ENCODE data around the gene SLC24A4. TPM values are rescaled to one million over a fixed set of nuclear protein-coding genes. Genes with fewer than 3 reads are reported as not detected.

The SLC24A4 gene
- total RNA-seq, 2 donors from 2014 or later, result 2.7 to 4.4 TPM

GRCh38 chr14:92404018-92404417 is 81.1 kb downstream of the SLC24A4 start:
- H3K4me3 ChIP-seq, result no peak overlapping the region
- H3K9me3 ChIP-seq, result no peaks in the 10 kb centered on the region
- H3K27ac ChIP-seq, result no peak overlapping the region
- peaks cover 13 to 22% of the 10 kb centered on the region in 2 donors for H3K4me1 ChIP-seq (ENCODE audit: control insufficient read depth in 1 of 2, low read depth in 2 of 2)
- DNase-seq (ENCODE audit: low spot score) (no peak), ATAC-seq (ENCODE audit: insufficient number of reproducible peaks, low FRiP score, low read depth) (no peak)
- H3K36me3 ChIP-seq, result no peaks in the 10 kb centered on the region
- TF ChIP-seq CTCF (IDR thresholded peaks at IDR 0.05), result no peak
- H3K27me3 ChIP-seq (replicated peaks; ENCODE audit: insufficient read depth), result no peaks in the 10 kb centered on the region

GRCh38 chr14:92404421-92404820 is 81.5 kb downstream of the SLC24A4 start:
- DNase-seq (ENCODE audit: low spot score), result no peak
- no peak for TF ChIP-seq CTCF (IDR thresholded peaks at IDR 0.05)
- Histone ChIP-seq H3K4me3 (no peak overlapping the region), H3K27me3 (replicated peaks; ENCODE audit: insufficient read depth) (no peaks in the 10 kb centered on the region), H3K27ac (no peak overlapping the region), H3K9me3 (no peaks in the 10 kb centered on the region), H3K4me1 (ENCODE audit: control insufficient read depth in 1 of 2, low read depth in 2 of 2) (peaks cover 13 to 24% of the 10 kb centered on the region in 2 donors), H3K36me3 (no peaks in the 10 kb centered on the region)
- no peak for ATAC-seq (ENCODE audit: insufficient number of reproducible peaks, low FRiP score, low read depth)

GRCh38 chr14:92404938-92405337 is 82.0 kb downstream of the SLC24A4 start:
- Histone ChIP-seq H3K4me3 (no peak overlapping the region), H3K4me1 (ENCODE audit: control insufficient read depth in 1 of 2, low read depth in 2 of 2) (peaks cover 13 to 25% of the 10 kb centered on the region in 2 donors), H3K27ac (no peak overlapping the region), H3K27me3 (replicated peaks; ENCODE audit: insufficient read depth) (no peaks in the 10 kb centered on the region), H3K36me3 (no peaks in the 10 kb centered on the region), H3K9me3 (no peaks in the 10 kb centered on the region)
- no peak for ATAC-seq (ENCODE audit: insufficient number of reproducible peaks, low FRiP score, low read depth)
- no peak for TF ChIP-seq CTCF (IDR thresholded peaks at IDR 0.05)
- no peak for DNase-seq (ENCODE audit: low spot score)

- H3K36me3 ChIP-seq, result no peaks in the 10 kb centered on the region
- no peak for DNase-seq (ENCODE audit: low spot score)
- no peak for ATAC-seq (ENCODE audit: insufficient number of reproducible peaks, low FRiP score, low read depth)
- H3K4me3 ChIP-seq, result no peak overlapping the region
- no peaks in the 10 kb centered on the region for H3K9me3 ChIP-seq
- no peaks in the 10 kb centered on the region for H3K27me3 ChIP-seq (replicated peaks; ENCODE audit: insufficient read depth)
- H3K4me1 ChIP-seq (ENCODE audit: control insufficient read depth in 1 of 2, low read depth in 2 of 2), result peaks cover 7 to 17% of the 10 kb centered on the region in 2 donors
- TF ChIP-seq CTCF (IDR thresholded peaks at IDR 0.05), result no peak
- H3K27ac ChIP-seq, result no peak overlapping the region
Measured at GRCh38 chr14:92407410-92407809, 84.4 kb downstream of the SLC24A4 start.

GRCh38 chr14:92409043-92409442 is 86.1 kb downstream of the SLC24A4 start:
- no peaks in the 10 kb centered on the region for H3K9me3 ChIP-seq
- H3K27ac ChIP-seq, result no peak overlapping the region
- no peaks in the 10 kb centered on the region for H3K27me3 ChIP-seq (replicated peaks; ENCODE audit: insufficient read depth)
- TF ChIP-seq CTCF (IDR thresholded peaks at IDR 0.05), result no peak
- DNase-seq (ENCODE audit: low spot score) (no peak), ATAC-seq (ENCODE audit: insufficient number of reproducible peaks, low FRiP score, low read depth) (no peak)
- H3K4me1 ChIP-seq (ENCODE audit: control insufficient read depth in 1 of 2, low read depth in 2 of 2), result peaks cover 7 to 17% of the 10 kb centered on the region in 2 donors
- no peak overlapping the region for H3K4me3 ChIP-seq
- H3K36me3 ChIP-seq, result no peaks in the 10 kb centered on the region
